Measurements from ENCODE around the gene SIGLECL1.
"Not testable (repeated sequence)": the region's sequence is repeated elsewhere in the genome, so short reads cannot be mapped to it uniquely, and the experiment has no call there.

GRCh38 chr19:51224898-51225393 is 25.9 kb upstream of the SIGLECL1 start, which contains the start of gene CD33:
- not testable (repeated sequence) for TF ChIP-seq CTCF (conservative IDR thresholded peaks at IDR 0.05; ENCODE audit: low read depth in 2 of 2); EZH2 (IDR thresholded peaks at IDR 0.05; ENCODE audit: low read depth, unreplicated experiment); REST (IDR thresholded peaks at IDR 0.05; ENCODE audit: unreplicated experiment); POLR2AphosphoS5 (IDR thresholded peaks at IDR 0.05; ENCODE audit: low read depth); STAT1 (IDR thresholded peaks at IDR 0.05; ENCODE audit: unreplicated experiment); EZH2phosphoT487 (IDR thresholded peaks at IDR 0.05; ENCODE audit: unreplicated experiment); ZNF114 (CRISPR knock-in tag; IDR thresholded peaks at IDR 0.05); CREB1 (CRISPR knock-in tag; IDR thresholded peaks at IDR 0.05; ENCODE audit: low read depth); JUNB (IDR thresholded peaks at IDR 0.05; ENCODE audit: unreplicated experiment); ZNF462 (CRISPR knock-in tag; IDR thresholded peaks at IDR 0.05); ZNF331 (CRISPR knock-in tag; IDR thresholded peaks at IDR 0.05; ENCODE audit: low read depth); ETS1 (IDR thresholded peaks at IDR 0.05); NANOG (IDR thresholded peaks at IDR 0.05; ENCODE audit: borderline replicate concordance)

Measured in GM23338 (cell line).